Globus pallidus (tissue), 1 donor: Measurements from ENCODE around the gene HPS1.

Source experiments
- DNase-seq: peaks from one replicate; pipeline ENCODE4 v3.0.0-alpha.2; 2015; ENCODE audit warnings: low spot score

HPS1 gene

GRCh38 chr10:98446661-98447221 is at the start of gene HPS1:
Gene HPS1 (minus strand): TSS chr10:98446935. CDS start chr10:98443240, 3,695 bp downstream.
- DNase-seq, result peak; percentile 66

DNA sequence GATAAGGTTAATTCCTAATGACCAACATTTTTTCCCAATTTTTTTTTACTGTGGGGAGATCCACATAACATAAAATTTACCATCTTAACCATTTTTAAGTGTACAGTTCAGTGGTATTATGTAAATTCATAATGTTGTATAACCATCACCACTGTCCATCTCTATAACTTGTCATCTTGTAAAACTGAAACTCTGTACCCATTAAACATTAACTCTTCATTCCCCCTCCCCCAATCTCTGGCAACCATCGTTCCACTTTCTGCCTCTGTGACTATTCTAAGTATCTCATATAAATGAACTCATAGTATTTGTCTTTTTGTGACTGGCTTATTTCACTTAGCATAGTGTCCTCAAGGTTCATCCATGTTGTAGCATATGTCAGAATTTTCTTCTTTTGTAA is 46.0 kb upstream of the HPS1 start:
- DNase-seq, result no peak

DNA sequence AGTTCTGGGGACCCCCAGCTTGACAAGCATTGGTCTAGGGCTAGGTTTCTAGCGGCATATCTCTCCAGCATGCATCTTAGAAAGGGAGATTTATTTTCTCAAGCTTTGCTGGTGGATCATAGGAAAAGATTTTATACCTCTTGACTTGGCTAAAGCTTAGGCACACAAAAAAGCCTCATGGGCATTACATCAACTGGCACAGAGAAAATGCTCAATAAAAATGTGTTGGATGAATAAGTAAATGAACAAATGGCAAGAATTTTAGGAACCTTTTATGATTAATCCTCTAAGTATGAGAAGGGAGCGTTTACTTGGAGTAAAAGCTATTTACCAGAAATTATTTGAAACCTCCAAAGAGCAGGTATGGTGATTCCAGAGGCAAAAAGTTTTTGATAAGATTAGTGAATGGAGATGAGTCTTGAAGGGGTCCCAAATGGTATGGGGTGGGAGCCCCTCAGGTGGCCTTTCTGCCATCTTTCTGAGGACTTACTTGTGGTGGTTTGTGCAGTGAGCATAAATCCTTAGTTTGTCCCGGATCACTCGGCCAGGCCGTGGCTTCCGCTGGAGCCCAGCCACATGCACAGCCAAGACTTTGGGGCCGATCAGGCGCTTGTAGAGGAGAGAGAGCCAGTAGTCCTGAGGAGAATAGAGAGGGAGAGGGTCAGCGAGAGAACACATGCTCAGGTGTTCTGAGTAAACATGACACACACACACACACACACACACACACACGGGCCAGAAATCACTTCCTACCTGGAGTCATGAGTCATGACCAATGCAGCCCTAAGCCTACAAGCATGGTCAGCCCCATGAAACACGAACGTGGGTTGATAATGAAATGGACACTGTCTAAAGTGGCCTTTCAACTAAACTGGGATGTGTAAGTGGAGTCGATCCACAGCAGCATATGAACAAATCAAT is 43.1 kb upstream of the HPS1 start:
- no peak for DNase-seq

DNA sequence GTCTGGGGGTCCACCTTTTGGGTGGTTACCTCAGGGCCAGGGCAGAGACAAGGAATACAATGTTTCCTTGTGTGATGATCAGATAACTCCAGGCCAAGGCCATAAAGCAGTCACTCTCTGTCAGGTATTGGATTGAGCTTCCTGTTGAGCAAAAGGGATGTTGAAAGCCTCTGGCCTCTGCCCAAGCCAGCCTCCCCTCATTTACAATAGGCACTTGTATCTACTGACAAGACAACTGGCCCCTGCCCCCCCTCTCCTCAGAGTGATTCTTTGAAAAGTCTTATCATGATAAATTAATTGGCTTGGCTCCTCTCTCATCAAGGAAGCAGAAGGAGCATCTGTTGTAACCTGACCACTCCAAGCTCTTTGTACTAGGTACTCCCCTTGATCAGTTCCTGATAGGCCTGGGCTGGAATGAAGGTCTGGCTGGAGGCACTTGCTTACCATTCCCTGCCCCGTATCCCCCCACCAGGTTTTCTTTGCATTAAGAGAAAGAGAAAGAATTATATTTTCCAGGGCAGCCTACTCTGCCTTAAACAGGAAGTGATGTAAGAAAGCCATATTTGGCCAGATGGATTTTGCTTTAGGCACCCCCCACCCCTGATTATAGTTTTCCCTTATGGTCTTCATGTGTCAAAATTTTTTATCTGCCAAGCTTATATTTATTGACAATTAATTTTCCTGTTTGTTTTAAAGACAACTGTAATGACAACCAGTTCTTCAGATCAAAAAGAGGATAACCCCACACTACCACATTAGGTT is 42.1 kb upstream of the HPS1 start:
- no peak for DNase-seq

GRCh38 chr10:98487649-98488048 is 40.9 kb upstream of the HPS1 start:
- DNase-seq, result no peak

- no peak for DNase-seq
These were observed 39.7 kb upstream of the HPS1 start for GRCh38 chr10:98486421-98486820.

DNA sequence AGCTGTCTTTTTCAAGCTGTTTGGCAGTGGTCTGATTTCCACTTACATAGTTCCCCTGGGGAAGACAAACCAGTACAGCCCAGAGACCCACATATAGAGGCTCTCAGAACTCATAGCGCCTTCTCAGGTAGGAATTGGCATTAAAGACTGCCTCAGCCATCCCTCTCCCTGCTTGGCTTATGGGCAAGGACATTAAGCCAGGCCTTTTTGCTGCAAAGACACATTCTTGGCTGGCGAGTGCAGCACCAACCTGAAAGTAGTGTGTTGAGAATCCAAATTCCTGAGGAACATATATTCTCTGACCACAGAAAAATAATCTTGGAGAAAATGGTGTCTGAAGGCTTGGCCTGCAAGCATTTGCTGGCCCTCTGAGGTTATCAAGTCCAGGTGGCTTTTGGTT is 39.2 kb upstream of the HPS1 start:
- DNase-seq, result no peak

- DNase-seq, result no peak
These were observed 36.9 kb upstream of the HPS1 start for GRCh38 chr10:98483658-98484057.

DNA sequence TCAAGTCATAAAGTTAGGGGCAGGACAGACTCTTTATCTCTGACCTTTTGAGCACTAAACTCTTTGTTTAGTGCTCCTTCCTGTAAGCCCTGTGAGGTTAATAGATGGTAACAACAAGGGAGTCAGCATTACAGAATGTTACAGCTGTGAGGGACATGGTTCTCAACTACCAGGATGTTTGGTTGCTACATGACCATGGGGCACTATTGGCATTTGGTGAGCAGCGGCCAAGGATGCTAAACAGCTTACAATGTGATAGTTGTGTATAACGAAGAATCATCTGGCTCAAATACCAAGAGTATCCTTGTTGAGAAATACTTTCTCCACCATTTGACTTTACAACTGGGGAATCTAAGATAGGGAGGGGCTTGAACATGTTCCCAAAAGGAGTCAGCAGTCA is 35.4 kb upstream of the HPS1 start:
- DNase-seq, result no peak

- DNase-seq, result no peak
These were observed 34.7 kb upstream of the HPS1 start for GRCh38 chr10:98481404-98481945.

- DNase-seq, result no peak
These were observed 31.9 kb upstream of the HPS1 start for GRCh38 chr10:98478430-98479222.

- no peak for DNase-seq
These were observed 31.1 kb upstream of the HPS1 start for GRCh38 chr10:98477861-98478260.

DNA sequence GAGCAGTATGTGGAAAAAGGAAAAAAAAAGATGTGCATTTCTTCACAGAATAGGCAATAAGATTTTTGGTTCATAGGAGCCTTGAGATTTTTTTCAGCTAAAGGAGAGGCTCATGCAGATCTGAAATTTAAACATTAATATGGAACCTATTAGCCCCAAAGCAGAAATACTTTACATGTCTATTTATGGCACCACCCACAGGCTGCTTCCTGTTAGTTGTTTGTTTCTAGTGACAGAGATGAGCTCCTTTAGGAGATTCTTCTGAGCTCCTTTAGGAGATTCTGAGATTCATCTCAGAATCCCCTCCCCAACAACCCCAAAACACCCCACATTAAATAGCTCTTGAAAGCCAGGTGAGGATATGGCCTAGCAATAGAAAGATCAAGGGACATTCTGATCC is 27.9 kb upstream of the HPS1 start:
- no peak for DNase-seq

GRCh38 chr10:98472196-98472595 is 25.5 kb upstream of the HPS1 start:
- no peak for DNase-seq

DNA sequence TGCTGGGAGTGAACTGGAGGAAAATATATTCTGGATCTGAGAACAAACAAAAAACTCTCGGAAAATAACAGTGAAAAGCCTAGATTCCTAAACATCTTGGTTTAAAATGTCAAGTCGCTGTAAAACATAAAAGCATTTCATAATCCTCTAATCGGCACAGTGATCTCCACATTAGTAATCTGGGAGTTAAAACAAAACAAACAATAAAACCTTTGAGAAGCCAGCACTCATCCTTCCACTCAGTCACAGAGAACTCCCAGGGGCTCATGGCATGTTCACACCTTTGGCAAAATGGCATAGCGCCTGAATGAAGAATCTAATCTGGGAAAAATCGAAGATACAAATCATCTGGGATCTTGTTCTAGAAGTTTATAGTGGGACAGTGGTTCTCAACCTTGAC is 24.1 kb upstream of the HPS1 start:
- DNase-seq, result no peak

DNA sequence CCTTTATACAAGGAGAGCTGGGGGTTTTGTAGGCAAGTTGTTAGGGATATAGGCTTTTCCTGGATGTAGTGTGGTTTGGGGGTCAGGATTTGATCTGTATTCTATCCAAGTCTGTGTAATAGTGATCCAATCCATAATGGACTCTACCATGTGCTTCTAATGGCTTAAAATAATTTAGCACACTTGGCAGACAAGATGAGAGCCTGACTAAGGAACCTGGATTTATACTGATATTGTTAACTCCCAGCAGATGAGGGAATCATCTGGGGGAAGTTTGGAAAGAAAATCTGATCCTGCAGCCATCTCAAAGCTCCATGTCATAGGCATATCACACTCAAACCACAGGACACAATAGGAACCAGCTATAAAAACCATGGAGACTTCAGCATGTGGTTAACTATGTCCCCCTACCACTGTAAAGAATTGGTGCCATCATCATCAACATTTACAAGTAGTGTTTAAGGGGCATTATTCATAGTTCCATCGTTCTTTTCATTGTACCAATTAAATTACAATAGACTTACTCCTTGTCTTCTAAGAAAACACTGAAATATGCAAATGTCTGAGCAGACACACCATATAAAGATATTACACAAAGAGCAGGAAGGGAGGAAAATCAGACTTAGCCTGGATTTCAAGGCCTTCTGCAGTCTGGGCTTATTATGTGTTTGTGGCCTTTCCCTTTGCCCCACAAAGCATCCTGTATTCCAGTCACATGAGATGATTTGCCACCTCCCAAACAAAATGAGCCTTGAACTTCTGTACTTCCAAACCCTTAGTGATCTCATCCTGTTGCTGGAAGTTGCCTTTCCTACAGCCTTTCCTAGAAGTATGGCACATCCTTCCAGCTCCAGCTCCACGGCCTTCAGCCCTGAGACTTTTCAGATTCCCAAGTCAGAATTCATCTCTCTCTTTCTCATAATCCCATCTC is 22.5 kb upstream of the HPS1 start:
- DNase-seq, result no peak

GRCh38 chr10:98467506-98468318 is 21.0 kb upstream of the HPS1 start:
- peak; percentile 80 for DNase-seq

GRCh38 chr10:98466861-98467505 is 20.2 kb upstream of the HPS1 start:
- no peak for DNase-seq

GRCh38 chr10:98465866-98466265 is 19.1 kb upstream of the HPS1 start:
- DNase-seq, result no peak
